Cardiac fibroblast (primary cell): ENCODE results near the gene FAM234B.

Experiments used
- DNase-seq, 2 donors: peaks; one replicate each; pipeline versions ENCODE4 v3.0.0 to v3.0.0-alpha.2; 2010; ENCODE audit warnings: low read depth in 2 of 2
- H3K4me3 ChIP-seq, 2 donors: replicated peaks in 1 of 2; 1 replicate in 1 of 2; 2 replicates in 1 of 2; pipeline ENCODE4 v1.5.1; 2011; ENCODE audit warnings: low read depth in 2 of 2, low read length in 2 of 2, mild to moderate bottlenecking in 2 of 2, moderate library complexity in 1 of 2
- TF ChIP-seq, protein P1 (sequence below): IDR thresholded peaks from one replicate; pipeline ENCODE4 v1.5.1; 2011; ENCODE audit warnings: low read depth, mild to moderate bottlenecking, low read length, inconsistent platforms

Gene FAM234B

DNA sequence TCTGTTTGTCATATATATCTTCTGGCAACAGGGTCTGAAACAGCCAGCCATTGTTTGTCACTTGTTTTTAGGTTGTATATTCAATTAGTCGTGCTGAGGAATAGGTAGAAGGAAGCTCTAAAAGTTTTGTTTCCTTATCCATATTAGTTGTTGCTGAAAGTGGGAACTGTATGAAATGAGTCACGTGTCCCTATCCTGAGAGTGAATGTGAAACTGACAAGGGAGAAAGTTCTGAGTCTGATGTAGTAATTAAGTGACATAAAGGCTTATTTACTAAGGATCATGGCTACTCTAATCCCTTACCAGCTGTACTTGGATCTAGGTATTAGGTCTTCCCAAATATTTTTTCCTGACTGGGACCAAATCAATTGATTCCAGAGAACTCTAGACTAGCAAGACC lies 16.4 kb downstream of the FAM234B start:
- H3K4me3 ChIP-seq = no peak overlapping the region
- DNase-seq = no peak
- TF ChIP-seq, protein P1, sequence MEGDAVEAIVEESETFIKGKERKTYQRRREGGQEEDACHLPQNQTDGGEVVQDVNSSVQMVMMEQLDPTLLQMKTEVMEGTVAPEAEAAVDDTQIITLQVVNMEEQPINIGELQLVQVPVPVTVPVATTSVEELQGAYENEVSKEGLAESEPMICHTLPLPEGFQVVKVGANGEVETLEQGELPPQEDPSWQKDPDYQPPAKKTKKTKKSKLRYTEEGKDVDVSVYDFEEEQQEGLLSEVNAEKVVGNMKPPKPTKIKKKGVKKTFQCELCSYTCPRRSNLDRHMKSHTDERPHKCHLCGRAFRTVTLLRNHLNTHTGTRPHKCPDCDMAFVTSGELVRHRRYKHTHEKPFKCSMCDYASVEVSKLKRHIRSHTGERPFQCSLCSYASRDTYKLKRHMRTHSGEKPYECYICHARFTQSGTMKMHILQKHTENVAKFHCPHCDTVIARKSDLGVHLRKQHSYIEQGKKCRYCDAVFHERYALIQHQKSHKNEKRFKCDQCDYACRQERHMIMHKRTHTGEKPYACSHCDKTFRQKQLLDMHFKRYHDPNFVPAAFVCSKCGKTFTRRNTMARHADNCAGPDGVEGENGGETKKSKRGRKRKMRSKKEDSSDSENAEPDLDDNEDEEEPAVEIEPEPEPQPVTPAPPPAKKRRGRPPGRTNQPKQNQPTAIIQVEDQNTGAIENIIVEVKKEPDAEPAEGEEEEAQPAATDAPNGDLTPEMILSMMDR = no peak

DNA sequence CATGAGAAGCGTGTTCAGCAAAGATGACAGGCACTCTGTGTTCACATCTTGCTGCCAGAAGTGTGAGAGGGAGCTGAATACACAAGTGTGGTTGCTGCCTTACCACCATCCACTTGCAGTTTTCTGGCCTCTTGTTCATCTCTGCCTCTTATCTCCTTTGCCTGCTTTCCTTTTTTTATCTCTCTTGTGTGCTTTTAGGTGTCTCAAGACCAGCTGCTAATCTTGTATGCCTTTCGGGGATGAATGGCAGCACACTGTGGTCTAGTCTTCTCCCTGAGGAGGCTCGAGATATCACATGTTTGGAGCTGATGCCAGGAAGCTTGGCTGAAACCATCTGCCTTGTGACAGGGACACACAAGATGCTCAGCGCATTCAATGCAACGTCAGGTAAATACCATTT lies 17.2 kb downstream of the FAM234B start:
- TF ChIP-seq, protein P1 = no peak
- no peak overlapping the region for H3K4me3 ChIP-seq
- DNase-seq = no peak

- TF ChIP-seq, protein P1 = no peak
- no peak for DNase-seq
- no peak overlapping the region for H3K4me3 ChIP-seq
These were observed 18.5 kb downstream of the FAM234B start for GRCh38 chr12:13062669-13063068.

- DNase-seq = no peak
- H3K4me3 ChIP-seq = no peak overlapping the region
- TF ChIP-seq, protein P1 = no peak
These were observed 21.8 kb downstream of the FAM234B start for GRCh38 chr12:13066014-13066413.

- H3K4me3 ChIP-seq = no peak overlapping the region
- DNase-seq = no peak
- TF ChIP-seq, protein P1 = no peak
These were observed 22.3 kb downstream of the FAM234B start for GRCh38 chr12:13066459-13066858.

DNA sequence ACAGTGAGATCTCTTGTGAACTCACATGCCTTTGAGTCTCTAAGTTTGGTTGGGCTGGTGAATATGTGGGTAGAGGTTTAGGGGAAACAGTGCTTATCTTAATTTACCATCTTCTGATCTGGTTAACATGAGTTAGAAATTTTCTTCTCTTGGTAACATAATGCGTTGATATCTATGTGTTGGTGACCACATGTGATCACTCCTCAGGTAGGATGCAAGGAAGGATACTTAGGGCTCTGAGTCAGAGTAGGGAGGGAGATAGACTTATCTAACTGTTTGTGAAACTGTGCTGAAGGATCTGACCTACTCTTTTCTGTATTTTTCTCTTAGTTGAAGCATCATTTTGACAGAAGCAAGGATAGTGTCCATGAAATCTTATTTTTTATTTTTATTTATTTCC lies 23.1 kb downstream of the FAM234B start:
- H3K4me3 ChIP-seq = no peak overlapping the region
- TF ChIP-seq, protein P1 = no peak
- no peak for DNase-seq

GRCh38 chr12:13069380-13069779 lies 25.2 kb downstream of the FAM234B start:
- TF ChIP-seq, protein P1 = no peak
- no peak overlapping the region for H3K4me3 ChIP-seq
- no peak for DNase-seq
